Activated B cell treated with CpG ODN at 0.5 μM for 24 hours (primary cell): ENCODE measurements around the gene CNIH2. TPM values are rescaled to one million over a fixed set of nuclear protein-coding genes. Genes with fewer than 3 reads are reported as not detected.

Source experiments
- ATAC-seq: fragments of 200-7000 bp; cut with Tn5 transposase; one replicate; pipeline ENCODE4 v1.10.0; 2021; ENCODE audit warnings: low read depth, mild to moderate bottlenecking, moderate library complexity
- CTCF ChIA-PET: fragments of 350-600 bp; sonication (Branson Sonifier 250); formaldehyde crosslinking; loops from one replicate; lab custom pipeline; 2021; ENCODE audit warnings: antibody characterized with exemption; lab: Charles Lee
- POLR2A ChIA-PET: fragments of 350-600 bp; sonication (Branson Sonifier 250); formaldehyde crosslinking; loops from one replicate; lab custom pipeline; 2021; ENCODE audit warnings: antibody characterized with exemption; lab: Charles Lee
- DNase-seq: peaks from one replicate; pipeline ENCODE4 v3.0.0; 2022
- H3K27ac Mint-ChIP-seq: one replicate; pipeline ENCODE4 v1.8.0; 2020; ENCODE audit warnings: mixed read lengths
- H3K27me3 Mint-ChIP-seq: one replicate; pipeline ENCODE4 v1.8.0; 2021; ENCODE audit warnings: mixed read lengths
- H3K36me3 Mint-ChIP-seq: one replicate; pipeline ENCODE4 v1.8.0; 2021; ENCODE audit warnings: low read depth, mixed read lengths
- H3K4me1 Mint-ChIP-seq: one replicate; pipeline ENCODE4 v1.8.0; 2021; ENCODE audit warnings: mixed read lengths
- H3K4me3 Mint-ChIP-seq: one replicate; pipeline ENCODE4 v1.8.0; 2020; ENCODE audit warnings: mild to moderate bottlenecking, mixed read lengths
- H3K9me3 Mint-ChIP-seq: one replicate; pipeline ENCODE4 v1.8.0; 2020; ENCODE audit warnings: mixed read lengths
- intact Hi-C: fragments of 100-400 bp; cut with micrococcal nuclease; formaldehyde crosslinking; loops from one replicate; pipeline ENCODE4 v1.15.1; 2024
- total RNA-seq: library from RNA; stranded (reverse); gene quantifications from 2 replicates; pipeline ENCODE4 v1.2.3, GENCODE V29; 2022
- TF ChIP-seq, protein P1 (sequence below): fragments of 200-600 bp; IDR thresholded peaks from one replicate; pipeline ENCODE4 v1.8.0; 2022; ENCODE audit warnings: antibody characterized with exemption, mild to moderate bottlenecking

CNIH2 gene
- total RNA-seq, 1 donor from 2014 or later: 0.93 TPM

DNA sequence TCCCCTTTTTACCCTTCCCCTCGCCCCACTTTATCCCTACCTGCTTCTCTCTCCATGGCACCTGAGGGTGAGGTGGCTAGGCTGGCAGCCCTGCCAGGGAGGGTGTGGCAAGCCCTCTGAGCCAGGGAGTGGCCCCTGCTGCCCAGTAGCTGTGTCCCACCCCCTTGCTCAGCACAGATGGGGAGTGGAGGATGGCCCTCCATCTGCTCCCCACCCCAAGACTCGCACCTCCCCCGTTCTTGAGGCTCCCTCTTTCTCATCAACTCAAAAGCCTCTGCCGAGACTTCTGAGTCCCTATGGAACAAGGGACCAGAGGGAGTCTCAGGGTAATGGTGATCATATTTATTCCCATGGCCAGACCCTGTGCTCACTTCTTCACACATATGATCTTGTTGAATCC lies 15.4 kb downstream of the CNIH2 start:
- ATAC-seq (no peak), DNase-seq (no peak)
- peaks cover 24% of the 10 kb centered on the region for H3K4me1 Mint-ChIP-seq
- ChIA-PET POLR2A (no interaction called here), CTCF (no interaction called here)
- peaks cover 4% of the 10 kb centered on the region for H3K36me3 Mint-ChIP-seq
- no peak overlapping the region for H3K27ac Mint-ChIP-seq
- H3K27me3 Mint-ChIP-seq: peaks cover 23% of the 10 kb centered on the region
- no peak overlapping the region for H3K4me3 Mint-ChIP-seq
- TF ChIP-seq, protein P1, sequence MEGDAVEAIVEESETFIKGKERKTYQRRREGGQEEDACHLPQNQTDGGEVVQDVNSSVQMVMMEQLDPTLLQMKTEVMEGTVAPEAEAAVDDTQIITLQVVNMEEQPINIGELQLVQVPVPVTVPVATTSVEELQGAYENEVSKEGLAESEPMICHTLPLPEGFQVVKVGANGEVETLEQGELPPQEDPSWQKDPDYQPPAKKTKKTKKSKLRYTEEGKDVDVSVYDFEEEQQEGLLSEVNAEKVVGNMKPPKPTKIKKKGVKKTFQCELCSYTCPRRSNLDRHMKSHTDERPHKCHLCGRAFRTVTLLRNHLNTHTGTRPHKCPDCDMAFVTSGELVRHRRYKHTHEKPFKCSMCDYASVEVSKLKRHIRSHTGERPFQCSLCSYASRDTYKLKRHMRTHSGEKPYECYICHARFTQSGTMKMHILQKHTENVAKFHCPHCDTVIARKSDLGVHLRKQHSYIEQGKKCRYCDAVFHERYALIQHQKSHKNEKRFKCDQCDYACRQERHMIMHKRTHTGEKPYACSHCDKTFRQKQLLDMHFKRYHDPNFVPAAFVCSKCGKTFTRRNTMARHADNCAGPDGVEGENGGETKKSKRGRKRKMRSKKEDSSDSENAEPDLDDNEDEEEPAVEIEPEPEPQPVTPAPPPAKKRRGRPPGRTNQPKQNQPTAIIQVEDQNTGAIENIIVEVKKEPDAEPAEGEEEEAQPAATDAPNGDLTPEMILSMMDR: no peak
- intact Hi-C loops: no loop called here
- no peaks in the 10 kb centered on the region for H3K9me3 Mint-ChIP-seq

DNA sequence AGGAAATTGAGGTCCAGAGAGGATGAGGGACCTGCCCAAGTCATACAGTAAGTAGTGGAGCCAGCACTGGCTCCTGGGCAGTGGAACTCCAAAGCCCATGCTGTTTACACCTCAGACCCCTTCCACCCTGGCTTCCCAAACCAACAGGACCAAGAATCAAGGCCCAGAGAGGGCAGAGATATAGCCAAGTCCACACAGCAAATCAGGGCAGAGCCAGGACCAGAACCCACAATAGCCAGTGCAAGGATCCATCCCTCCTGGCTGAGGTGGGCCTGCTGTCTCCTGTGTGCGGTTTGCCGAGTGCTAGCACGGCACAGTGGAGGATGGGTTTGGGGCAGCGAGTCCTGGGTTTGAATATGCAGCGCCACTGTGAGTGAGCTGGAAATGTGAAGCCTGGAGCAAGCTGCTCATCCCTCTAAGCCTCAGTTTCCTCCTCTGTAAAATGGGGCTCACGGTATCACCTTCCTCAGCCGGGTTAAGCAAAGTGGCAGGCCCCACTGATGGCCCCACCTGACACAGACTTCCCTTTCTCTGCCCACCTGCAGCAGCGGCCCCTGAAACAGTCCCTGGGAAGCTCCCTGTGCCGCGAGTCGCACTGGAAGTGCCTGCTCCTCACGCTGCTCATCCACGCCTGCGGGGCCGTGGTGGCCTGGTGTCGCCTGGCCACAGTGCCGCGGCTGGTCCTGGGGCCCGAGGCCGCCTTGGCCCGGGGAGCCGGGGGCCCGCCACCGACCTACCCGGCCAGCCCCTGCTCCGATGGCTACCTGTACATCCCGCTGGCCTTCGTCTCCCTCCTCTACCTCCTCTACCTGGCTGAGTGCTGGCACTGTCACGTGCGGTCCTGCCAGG lies 16.0 kb downstream of the CNIH2 start:
- Mint-ChIP-seq H3K4me3 (no peak overlapping the region), H3K27ac (no peak overlapping the region), H3K4me1 (peaks cover 22% of the 10 kb centered on the region), H3K9me3 (no peaks in the 10 kb centered on the region), H3K36me3 (peaks cover 3% of the 10 kb centered on the region), H3K27me3 (peaks cover 23% of the 10 kb centered on the region)
- intact Hi-C loops: no loop called here
- DNase-seq: no peak
- ChIA-PET POLR2A (interaction anchor here (0.6 kb wide), 1 partner anchor 19 kb away, joined by 3 read pairs; no protein-coding TSS in a partner anchor), CTCF (no interaction called here)
- TF ChIP-seq, protein P1: no peak
- no peak for ATAC-seq

DNA sequence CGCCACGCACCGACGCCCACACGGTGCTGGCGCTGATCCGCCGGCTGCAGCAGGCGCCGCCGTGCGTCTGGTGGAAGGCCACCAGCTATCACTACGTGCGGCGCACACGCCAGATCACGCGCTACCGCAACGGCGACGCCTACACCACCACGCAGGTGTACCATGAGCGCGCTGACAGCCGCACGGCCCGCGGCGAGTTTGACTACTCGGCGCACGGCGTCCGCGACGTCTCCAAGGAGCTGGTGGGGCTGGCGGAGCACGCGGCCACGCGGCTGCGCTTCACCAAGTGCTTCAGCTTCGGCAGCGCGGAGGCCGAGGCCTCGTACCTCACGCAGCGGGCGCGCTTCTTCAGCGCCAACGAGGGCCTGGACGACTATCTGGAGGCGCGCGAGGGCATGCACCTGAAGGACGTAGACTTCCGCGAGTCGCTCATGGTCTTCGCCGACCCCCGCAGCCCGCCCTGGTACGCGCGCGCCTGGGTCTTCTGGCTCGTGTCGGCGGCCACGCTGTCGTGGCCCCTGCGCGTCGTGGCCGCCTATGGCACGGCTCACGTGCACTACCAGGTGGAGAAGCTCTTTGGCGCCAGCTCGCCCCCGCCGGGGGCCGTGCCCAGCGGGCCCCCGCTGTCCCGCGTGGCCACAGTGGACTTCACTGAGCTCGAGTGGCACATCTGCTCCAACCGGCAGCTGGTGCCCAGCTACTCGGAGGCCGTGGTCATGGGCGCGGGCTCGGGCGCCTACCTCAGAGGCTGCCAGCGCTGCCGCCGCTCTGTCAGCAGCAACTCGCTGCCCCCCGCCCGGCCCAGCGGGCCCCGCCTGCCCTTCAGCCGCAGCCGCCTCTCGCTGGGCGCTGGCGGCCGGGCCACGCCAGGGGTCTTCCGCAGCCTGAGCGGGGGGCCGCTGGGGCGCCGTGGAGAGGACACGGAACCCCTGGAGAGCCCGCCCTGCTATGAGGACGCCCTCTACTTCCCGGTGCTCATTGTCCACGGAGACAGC lies 16.9 kb downstream of the CNIH2 start:
- H3K27ac Mint-ChIP-seq: no peak overlapping the region
- TF ChIP-seq, protein P1: no peak
- CTCF ChIA-PET: no interaction called here
- H3K27me3 Mint-ChIP-seq: peaks cover 23% of the 10 kb centered on the region
- H3K36me3 Mint-ChIP-seq: no peaks in the 10 kb centered on the region
- POLR2A ChIA-PET: interaction anchor here (0.6 kb wide), 1 partner anchor 18 kb away, joined by 3 read pairs; no protein-coding TSS in a partner anchor
- H3K4me1 Mint-ChIP-seq: peaks cover 13% of the 10 kb centered on the region
- no peak for DNase-seq
- ATAC-seq: no peak
- H3K4me3 Mint-ChIP-seq: no peak overlapping the region
- no peaks in the 10 kb centered on the region for H3K9me3 Mint-ChIP-seq
- intact Hi-C loops: no loop called here

DNA sequence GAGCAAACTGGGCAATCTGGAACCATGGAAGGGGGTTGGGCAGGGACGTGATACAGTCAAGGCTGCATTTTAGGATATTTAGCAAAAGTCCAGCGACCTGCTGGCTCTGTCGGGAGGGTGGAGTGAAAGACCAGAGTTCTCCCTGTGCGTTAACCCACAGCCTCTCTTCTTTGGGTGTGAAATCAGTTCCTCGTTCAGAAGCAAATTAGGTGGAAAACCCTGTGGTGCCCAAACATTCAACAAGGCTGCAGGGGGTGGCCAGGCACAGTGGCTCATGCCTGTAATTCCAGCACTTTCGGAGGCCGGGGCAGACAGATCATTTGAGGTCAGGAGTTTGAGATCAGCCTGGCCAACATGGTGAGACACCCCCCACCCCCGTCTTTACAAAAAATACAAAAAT lies 19.6 kb downstream of the CNIH2 start:
- Mint-ChIP-seq H3K4me3 (no peak overlapping the region), H3K27ac (no peak overlapping the region), H3K4me1 (peaks cover under 1% of the 10 kb centered on the region), H3K36me3 (no peaks in the 10 kb centered on the region), H3K9me3 (no peaks in the 10 kb centered on the region), H3K27me3 (peaks cover 18% of the 10 kb centered on the region)
- DNase-seq (no peak), ATAC-seq (no peak)
- TF ChIP-seq, protein P1: no peak
- intact Hi-C loops: no loop called here
- ChIA-PET CTCF (interaction anchor here (1.0 kb wide), 1 partner anchor 14 kb away, joined by 4 read pairs; no protein-coding TSS in a partner anchor), POLR2A (no interaction called here)
